ENCODE measurements around the gene CR2.
"Not testable (repeated sequence)": the region's sequence is repeated elsewhere in the genome, so short reads cannot be mapped to it uniquely, and the experiment has no call there.

The CR2 gene

GRCh38 chr1:207454046-207454964 lies at the start of gene CR2:
CR2 (plus strand) TSS chr1:207454328; CDS start chr1:207454419, 91 bp downstream.
- no peak for DNase-seq

- DNase-seq: peak; percentile 83 to 91
These were observed 49.1 kb upstream of the CR2 start for GRCh38 chr1:207404849-207405525.

- no peak for DNase-seq
These were observed 48.3 kb upstream of the CR2 start for GRCh38 chr1:207405814-207406213.

GRCh38 chr1:207407655-207408260 lies 46.4 kb upstream of the CR2 start:
- DNase-seq: no peak

GRCh38 chr1:207412845-207413244 lies 41.3 kb upstream of the CR2 start:
- DNase-seq: no peak

GRCh38 chr1:207414606-207415108 lies 39.5 kb upstream of the CR2 start:
- peak; percentile 91 to 94 for DNase-seq

GRCh38 chr1:207417076-207417475 lies 37.1 kb upstream of the CR2 start:
- no peak for DNase-seq

- peak; percentile 48 to 57 for DNase-seq
These were observed 35.8 kb upstream of the CR2 start for GRCh38 chr1:207418351-207418750.

GRCh38 chr1:207420109-207420508 lies 34.0 kb upstream of the CR2 start:
- no peak for DNase-seq

GRCh38 chr1:207421078-207421477 lies 33.0 kb upstream of the CR2 start:
- no peak for DNase-seq

GRCh38 chr1:207423560-207424292 lies 30.4 kb upstream of the CR2 start:
- no peak for DNase-seq

- no peak for DNase-seq
These were observed 29.5 kb upstream of the CR2 start for GRCh38 chr1:207424570-207425131.

- no peak for DNase-seq
These were observed 26.1 kb upstream of the CR2 start for GRCh38 chr1:207427832-207428585.

- DNase-seq: no peak
These were observed 25.3 kb upstream of the CR2 start for GRCh38 chr1:207428783-207429182.

GRCh38 chr1:207429963-207430362 lies 24.2 kb upstream of the CR2 start:
- DNase-seq: peak in 1 of 2 experiments; percentile 25

- DNase-seq: no peak
These were observed 23.5 kb upstream of the CR2 start for GRCh38 chr1:207430602-207431001.

GRCh38 chr1:207431508-207431907 lies 22.6 kb upstream of the CR2 start:
- no peak for DNase-seq

- DNase-seq: no peak
These were observed 20.7 kb upstream of the CR2 start for GRCh38 chr1:207433435-207433834.

- DNase-seq: not testable (repeated sequence)
These were observed 17.4 kb upstream of the CR2 start for GRCh38 chr1:207436746-207437145.

- DNase-seq: no peak
These were observed 13.5 kb upstream of the CR2 start for GRCh38 chr1:207440626-207441025.

- DNase-seq: no peak
These were observed 9.5 kb upstream of the CR2 start for GRCh38 chr1:207444514-207445217.
